ENCODE results near the gene MYCBPAP.

MYCBPAP gene

DNA sequence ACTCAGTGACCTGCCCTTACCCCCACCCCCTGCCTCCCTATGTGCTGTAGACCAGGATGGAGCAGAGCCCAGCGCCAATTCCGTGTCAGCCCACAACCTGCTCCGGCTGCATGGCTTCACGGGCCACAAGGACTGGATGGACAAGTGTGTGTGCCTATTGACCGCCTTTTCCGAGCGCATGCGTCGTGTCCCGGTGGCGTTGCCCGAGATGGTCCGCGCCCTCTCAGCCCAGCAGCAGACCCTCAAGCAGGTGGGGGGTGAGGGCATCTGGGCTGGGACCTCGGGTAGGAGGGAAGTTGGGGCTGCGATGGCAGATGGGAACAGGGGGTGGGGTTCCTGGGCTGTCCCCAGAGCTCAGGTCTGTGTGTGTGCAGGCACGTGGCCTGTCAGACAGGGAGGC is 46.0 kb downstream of the MYCBPAP start:
- no peak for FAIRE-seq

DNA sequence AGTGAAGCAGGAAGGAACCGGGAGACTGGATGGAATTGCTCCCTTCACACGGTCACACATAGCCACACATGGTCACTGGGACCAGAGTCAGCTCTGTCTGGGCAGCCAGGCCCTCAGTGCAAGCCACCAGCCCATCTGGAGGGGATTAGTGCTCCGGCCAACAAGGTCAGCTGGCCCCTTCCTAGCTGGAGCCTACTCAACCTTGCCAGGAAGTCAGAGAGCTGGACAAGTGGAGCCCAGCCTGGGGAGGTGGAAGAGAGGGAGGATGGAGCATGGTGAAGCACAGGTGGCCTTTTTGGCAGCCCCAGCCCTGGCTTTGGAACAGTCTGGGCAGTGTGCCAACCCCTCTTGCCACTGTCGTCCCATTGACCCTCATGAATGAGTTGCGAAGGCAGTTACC is 48.6 kb downstream of the MYCBPAP start:
- FAIRE-seq = no peak

DNA sequence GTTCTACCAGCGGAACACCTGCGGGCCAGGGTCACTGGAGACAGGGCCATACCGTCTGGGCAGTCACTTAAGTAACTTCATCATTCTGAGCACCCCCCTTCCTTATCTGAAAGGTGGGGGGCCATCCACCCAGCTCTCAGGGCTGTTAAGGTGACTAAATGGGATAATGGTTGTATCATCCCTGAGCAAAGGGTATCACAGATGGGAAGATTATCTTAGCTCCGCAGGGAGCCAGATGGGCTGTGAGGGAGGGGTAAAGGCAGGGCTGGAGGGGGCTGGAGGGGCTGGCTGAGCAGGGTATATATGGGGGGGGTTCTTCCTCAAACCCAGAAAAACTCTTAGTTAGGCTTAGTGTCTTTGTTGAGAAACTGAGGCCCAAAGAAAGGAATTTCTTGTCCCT is 49.4 kb downstream of the MYCBPAP start:
- no peak for FAIRE-seq

DNA sequence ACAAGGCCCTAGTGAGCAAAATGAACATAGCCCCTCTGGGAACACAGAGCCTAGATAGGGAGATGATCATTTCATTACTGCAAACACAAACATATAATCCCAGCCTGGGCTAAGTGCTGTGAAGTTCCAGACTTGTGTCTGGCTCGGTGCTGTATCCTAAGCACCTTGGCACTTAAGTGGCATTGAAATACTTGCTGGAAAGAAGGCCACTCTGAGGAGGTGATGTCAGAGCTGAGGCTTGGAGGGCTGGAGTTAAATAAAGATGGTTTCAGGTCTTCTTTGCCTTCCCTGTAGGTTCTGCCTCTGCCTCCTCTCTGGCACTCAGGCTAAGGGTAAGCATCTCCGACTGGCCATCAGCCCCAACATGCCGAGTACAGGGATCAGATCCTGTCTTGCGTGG is 49.9 kb downstream of the MYCBPAP start:
- FAIRE-seq = no peak

DNA sequence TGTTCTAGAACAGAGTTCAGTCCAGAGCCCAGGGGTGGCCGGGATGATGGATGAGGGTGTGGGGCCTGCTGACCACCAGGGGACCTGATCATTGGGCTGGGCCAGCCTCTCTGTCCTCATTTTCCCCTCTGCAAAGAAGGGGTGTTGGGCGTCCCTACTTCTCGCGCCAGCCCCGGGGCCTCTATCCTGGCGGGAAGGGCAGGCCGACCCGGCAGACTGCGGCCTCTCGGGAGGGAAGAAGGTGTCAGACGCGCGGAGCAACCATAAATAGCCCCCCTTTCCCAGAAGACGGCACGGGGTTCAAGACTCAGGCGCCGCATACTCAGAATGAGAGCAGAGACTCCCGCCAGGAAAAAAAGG is 50.3 kb downstream of the MYCBPAP start:
- FAIRE-seq = no peak

DNA sequence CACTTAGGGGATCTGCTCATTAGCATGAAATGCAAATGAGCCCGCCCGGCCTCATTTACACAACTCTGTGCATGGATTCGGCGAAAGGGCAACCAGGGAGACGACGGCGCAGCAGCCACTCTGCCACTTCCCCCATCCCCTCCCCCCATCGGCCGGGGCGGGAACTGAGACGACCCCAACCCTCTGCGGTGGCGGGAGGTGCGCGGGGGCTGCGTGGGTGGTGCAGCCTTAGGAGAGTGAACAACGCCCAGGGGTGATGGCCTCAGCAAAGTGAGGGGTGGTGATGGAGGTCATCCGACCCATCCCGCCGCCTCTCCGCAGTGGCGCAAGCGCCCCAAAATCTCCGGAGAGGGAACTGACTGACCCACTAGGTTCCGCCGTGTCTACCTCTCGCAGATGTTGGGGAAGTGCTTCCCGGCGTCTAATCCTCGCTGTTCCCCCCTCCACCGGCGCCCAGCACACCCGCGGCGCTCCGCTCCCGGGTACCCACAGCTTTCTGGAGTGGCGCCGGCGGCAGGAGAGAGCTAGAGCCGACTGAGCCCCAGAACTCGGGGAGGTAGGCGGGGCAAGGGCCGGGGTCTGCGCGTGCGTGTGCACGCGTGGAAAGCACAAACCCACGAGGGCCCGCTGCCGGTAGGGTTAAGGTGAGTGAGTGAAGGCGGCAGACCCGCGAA is 50.8 kb downstream of the MYCBPAP start:
- no peak for FAIRE-seq

DNA sequence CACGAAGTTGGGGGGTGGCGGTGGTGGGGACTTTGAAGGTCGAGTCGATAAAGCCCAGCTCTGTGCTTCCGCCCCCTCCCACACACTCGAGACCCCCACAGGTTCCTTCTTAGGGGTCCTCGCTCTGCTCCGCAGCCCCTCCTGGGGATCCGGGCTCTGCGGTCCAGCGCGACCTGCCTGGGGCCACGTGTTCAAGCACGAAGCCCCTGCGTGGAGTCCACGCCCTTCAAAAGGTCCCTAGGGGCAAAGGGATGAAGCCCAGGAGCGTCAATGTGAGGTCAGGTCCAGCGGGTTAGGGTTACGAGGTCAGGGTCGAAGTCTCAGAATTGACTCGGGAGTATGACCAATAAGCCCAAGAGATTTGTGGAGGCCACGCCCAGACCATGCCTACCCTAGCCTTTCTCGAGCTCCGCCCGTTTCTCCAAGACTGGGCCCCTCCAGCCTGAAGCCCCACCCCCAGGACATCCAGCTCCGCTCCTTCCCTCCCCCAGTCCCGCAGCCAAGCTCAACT is 51.5 kb downstream of the MYCBPAP start:
- no peak for FAIRE-seq

DNA sequence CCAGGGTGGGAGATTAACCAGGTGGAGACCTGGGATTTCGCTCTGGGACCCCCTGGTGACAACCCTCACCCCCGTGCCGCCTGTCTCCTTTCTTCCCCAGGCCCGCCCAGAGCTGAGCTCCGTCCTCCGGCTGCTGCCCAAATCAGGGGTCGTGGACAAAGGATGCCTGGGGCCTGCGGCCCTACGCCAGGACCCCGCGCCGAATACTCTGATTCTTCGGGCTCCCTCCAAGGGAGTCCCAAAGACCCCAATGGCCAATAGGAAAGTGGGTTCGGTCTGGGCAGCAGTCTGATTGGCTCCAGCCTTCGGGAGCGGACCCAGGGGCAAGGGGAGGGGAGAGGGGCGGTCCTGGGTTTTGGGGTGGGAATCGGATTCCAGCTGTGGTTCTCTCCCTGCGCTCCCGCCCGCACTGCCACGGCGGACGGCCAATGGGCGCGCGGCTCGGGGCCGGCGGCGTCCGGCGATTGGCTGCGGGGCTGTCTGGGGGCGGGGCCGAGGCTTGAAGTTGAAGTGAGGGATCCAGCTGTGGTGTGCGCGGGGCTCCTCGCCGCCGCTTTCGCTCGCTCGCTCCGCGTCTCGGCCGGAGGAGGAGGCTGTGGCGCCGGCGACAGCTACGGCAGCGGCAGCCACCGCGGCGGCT is 52.1 kb downstream of the MYCBPAP start, which contains the start of gene CACNA1G:
Gene CACNA1G, plus strand, starts transcription at position 531 of the 640 bp plus-strand sequence. CDS start 745 bp downstream, outside the sequence.
- FAIRE-seq = no peak

DNA sequence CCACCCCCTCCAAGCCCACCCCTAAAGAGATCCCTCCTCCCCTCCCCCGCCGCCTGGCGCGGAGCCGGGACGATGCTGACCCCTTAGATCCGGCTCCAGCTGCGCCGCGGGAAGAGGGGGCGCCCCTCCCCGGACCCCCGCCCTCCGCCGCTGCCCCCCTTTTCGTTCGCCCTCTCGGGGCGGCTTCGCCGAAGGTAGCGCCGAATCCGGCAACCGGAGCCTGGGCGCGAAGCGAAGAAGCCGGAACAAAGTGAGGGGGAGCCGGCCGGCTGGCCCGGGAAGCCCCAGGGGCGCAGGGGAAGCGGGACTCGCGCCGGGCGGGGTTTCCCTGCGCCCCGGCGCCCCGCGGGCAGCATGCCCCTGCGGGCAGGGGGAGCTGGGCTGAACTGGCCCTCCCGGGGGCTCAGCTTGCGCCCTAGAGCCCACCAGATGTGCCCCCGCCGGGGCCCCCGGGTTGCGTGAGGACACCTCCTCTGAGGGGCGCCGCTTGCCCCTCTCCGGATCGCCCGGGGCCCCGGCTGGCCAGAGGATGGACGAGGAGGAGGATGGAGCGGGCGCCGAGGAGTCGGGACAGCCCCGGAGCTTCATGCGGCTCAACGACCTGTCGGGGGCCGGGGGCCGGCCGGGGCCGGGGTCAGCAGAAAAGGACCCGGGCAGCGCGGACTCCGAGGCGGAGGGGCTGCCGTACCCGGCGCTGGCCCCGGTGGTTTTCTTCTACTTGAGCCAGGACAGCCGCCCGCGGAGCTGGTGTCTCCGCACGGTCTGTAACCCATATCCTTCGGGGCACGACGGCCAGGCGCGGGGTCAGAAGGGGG is 52.9 kb downstream of the MYCBPAP start:
- no peak for FAIRE-seq

DNA sequence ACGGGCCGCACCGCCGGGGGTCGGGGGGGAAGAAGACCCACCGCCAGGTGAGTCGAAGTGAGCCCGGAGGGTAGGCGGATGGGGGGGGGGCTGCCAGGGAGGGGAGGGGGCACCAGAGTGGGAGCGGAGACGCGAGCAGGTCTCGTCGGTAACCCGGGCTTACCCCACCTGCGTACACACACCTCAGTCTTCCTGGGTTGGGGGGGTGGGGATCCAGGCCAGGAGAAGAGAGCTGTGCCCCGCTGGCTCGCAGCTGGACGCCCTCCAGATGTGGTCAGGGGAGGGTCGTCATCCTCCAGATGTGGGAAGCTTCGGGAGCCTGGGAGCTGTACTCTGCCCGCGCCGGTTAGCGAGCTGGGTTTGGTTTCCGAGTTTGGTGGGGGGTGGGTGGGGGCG is 53.5 kb downstream of the MYCBPAP start:
- no peak for FAIRE-seq

DNA sequence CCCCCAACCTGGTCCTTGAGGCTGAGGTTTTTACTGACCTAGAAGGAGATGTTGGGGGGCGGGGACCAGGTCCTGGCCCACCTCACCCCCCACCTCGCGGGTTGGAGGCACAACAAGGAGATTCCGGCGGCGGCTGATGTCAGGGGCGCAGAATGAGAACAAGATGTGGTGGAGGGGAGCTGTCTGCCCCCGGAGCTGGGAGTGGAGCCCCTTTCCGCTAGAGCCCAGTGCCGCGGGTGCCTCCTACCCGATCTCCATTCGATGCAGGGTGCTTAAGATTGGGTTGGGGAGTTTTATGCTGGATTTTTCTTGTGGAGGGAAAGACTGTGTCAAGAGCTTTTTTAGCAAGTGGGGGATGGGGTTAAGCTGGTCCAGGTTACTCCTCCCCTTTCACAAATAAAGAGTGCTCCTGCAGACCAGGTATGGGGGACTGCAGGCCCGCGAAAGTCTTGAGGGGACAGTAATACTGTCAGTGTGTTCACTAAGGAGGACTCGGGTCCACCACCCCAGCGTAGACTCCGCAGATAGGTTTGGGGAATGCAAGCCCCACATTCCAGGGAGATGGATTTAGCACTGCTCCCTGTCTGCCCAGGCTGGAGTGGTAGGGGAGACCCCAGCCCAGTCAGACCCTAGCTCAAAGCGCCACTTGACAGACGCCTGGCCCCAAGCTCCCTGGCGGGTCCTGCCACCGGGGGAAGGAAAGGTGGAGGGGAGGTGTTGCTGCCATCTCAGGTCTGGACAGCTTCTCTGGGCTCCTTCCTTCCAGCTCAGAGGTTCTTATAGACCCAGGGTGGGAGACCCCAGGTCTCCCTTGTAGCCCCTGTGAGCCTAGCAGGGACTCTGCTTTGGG is 54.2 kb downstream of the MYCBPAP start:
- FAIRE-seq = no peak

DNA sequence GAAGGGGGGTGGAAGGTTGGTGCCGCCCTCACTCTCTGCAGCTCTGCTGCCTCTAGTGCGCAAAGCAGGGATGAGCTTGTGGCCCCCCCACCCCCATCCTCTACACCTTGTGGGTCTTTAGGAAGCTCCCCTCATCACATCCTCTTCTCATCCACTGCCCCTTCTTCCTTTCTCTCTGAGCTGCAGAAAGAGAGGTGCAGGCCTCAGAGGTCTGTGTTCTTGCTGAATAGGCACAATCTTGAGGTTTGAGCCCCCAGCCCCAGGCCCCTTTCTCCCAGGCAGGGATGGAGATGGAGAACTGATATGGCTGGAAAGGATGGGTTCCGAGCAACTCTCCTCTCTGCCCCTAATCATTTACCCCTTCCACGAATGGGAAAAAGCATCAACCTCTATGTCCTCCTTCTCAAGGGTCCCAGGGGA is 54.9 kb downstream of the MYCBPAP start:
- FAIRE-seq = no peak

DNA sequence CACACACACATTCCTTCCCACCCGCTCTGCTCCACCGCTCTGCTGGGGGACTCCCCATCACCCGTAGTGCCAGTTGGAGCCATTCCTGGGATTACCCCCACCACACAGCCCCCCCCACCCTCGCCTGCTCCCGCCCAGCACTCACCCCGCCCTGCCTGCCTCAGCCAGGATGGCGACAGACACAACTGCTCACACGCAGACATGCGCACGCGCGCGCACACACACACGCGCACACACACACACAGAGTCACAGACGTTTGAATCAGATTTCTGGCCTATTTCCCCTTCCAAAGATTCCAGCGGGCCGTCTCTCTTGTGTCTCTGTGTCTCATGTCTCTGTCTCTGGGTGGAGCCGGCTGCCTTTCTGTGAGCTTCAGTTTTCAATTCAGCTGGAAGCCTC is 56.7 kb downstream of the MYCBPAP start:
- FAIRE-seq = no peak

DNA sequence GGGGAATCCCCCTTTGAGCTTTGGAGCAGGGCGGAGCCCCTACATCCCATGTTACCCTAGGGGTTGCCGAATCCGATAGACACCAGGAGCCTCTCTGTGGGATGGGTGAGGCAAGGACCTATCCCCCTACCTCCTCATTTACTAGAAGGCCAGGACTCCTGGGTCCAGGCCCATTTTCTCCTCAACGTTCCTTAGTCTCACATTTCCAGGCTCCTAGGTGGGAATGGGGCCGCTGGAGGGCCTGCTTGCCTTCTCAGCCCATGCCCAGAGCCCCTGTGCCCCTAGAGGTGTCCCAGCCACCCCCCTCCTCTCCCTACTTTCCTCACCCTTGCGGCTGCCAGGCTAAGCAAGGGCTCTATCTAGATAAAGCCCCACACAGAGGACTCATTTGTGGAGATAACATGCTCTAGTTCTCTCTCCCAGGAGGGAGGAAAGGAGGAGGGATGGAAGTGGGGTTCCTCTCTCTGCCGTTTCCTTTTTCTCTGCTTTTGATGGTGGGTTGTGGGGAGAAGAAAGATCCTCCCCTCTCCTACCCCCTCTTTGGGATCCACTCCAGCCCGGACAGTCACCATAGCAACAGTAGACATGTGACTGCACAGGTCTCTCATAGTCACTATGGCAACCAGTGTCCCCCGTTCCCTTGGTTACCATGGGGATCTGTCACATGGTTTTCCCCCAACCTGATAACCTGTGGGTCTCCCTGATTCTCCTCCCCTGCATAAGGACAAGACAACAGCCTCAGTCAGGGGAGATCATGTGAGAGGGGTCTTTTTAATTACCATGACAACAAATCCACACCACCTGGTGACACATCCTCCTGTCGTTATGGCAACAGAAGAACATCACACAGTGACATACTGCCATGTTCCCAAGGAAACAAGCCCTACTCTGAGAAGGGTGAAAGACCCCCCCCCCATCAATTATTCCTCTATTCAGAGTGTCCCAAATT is 57.4 kb downstream of the MYCBPAP start:
- FAIRE-seq = no peak

DNA sequence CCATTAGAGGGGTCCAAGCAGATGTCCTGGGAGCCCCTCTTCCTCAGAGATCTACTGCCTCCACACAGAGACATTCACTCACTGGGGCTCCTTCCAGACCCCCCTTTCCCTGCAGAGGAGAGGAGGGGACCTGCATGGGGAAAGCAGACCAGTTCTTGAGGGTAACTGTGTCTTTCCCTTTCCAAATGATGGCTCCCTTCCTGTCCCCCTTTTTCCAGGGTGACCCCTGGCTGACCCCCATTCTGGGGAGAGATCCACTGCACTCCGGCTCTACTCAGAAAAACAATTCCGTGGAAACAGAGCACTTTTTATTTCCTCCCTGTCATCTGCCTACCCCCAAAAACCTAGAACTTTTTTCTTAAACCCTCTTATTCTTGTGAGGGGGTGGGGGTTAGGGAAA is 58.6 kb downstream of the MYCBPAP start:
- no peak for FAIRE-seq

DNA sequence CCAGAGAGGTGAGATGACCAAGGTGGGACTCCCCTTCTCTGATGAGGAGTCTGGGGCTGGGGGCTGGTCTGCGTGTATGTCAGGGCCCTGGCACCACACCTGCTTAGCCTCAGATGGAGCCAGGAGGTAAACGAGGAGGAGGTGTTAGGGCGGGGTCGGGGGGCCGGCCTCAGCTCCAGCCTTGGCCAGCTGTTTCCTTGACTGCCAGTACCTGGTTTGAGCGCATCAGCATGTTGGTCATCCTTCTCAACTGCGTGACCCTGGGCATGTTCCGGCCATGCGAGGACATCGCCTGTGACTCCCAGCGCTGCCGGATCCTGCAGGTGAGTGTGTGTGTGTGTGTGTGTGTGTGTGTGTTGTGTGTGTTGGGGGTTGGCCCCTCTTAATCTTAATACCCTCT is 60.4 kb downstream of the MYCBPAP start:
- FAIRE-seq = no peak

DNA sequence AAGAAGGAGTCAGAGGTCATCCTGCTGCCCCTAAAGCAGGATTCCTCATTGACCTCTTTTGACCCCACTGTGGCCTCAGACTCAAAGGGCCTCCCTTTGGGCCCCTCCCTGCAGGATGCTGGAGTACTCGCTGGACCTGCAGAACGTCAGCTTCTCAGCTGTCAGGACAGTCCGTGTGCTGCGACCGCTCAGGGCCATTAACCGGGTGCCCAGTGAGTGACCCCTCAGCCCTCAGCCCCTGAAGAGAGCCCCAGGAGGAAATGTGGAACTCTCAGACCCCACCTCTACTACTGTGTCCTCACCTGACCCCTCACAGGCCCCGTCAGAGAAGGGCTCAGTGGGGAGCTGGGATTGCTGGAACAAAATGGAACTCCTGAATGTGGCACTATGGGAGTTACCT is 61.4 kb downstream of the MYCBPAP start:
- no peak for FAIRE-seq

DNA sequence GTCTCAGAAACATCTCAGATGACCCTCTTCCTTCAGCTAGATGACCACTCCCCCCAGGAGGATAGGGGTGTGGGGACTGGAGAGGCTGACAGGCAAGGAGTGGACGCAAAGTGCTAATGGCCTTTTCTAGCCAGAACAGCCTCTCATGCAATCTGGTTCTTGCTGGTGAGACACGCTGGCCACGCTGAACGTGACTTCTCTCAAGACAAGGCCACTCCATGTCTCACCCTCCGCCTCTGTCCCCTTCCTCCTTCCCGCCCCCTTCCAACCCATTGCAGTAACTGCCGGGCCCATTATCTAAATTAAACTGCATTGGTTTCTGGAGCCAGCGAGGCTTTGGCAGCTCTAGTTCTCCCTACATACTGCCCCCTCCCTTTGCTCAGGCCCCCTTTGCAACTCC is 61.8 kb downstream of the MYCBPAP start:
- FAIRE-seq = no peak

DNA sequence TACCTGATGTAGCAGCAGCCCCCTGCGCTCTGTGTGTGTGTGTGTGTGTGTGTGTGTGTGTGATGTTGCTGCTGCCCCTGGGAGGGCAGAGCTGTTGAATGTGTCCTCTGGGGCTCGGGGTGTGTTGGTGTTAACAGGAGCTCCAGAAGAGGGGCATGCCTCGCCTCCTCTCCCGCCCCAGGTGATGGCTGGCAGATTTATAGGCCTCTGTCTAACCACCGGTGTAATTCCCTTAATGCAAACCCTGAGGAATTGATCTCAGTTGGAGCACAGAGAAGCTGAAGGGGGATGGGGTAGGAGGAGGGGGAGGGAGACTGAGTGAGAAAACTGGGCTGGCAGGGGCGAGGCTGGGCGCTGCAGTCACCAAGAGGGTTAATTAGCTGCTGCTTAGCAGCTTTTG is 62.3 kb downstream of the MYCBPAP start:
- FAIRE-seq = no peak

DNA sequence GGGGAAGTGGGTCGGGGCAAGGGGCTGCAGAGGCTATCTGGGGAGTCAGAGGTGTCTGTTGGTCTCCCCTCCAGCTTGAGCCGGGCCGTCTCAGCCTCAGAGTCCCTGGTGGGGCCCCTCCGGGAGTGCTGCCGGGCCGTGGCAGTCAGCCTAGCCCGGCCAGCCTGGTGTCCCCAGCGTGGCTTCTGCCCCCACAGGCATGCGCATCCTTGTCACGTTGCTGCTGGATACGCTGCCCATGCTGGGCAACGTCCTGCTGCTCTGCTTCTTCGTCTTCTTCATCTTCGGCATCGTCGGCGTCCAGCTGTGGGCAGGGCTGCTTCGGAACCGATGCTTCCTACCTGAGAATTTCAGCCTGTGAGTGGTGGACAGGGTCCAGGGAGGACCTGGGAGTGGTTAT is 63.4 kb downstream of the MYCBPAP start:
- no peak for FAIRE-seq

DNA sequence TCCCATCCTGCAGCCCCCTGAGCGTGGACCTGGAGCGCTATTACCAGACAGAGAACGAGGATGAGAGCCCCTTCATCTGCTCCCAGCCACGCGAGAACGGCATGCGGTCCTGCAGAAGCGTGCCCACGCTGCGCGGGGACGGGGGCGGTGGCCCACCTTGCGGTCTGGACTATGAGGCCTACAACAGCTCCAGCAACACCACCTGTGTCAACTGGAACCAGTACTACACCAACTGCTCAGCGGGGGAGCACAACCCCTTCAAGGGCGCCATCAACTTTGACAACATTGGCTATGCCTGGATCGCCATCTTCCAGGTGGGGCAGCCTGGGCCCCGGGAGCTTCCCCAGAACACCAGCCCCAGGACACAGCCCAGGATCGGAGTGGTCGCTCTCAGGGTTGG is 64.3 kb downstream of the MYCBPAP start:
- FAIRE-seq = no peak

All from endometrium (tissue), 2 donors.